ENCODE results near the gene TOR2A.

TOR2A gene

DNA sequence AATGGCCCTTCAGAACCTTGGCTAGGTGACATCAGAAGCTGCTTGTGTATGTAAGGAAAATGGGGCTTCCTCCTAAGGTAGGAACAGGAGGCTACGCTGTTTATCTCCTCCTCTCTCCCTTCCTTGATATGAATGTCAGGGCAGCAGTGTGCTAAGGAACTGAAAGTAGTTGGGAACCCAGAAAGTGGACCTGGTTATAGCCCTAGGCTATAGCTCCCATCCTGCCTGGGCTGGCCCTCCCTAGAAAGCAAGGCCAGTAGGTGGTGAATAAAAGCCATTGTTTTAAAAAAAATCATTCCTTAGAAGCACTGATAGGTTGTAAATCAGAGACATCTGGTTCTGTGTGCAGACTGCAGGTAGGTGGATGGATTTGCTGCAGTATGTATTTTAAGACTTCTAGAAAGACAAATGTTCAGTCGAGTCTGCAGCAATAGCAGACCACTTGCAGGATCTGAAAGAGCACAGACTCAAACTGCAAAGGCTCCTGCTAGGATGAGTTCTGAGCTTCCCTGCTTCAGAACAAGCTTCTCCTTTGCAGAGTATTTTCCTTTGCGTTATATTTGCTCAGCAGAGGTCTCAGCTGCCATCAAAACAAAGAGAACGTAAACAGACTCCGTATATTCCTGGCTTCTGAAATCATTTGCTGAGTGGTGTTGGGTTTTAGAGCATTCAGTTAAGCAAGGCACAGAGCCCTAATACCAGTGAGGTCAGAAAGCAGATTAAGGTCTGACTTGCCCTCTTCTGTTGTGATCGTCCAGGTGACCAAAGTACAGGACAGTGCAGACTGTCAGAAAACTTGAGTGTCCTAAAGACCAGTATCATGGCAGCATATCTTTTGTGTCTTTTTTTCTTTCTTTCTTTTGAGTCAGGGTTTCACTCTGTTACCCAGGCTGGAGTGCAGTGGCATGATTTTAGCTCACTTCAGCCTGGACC, 48.4 kb downstream of the TOR2A start:
- H3K36me3 Mint-ChIP-seq: no peaks in the 10 kb centered on the region
- no peak overlapping the region for H3K27ac Mint-ChIP-seq
- H3K4me3 Mint-ChIP-seq: no peak overlapping the region
- no peaks in the 10 kb centered on the region for H3K9me3 Mint-ChIP-seq
- no peaks in the 10 kb centered on the region for H3K27me3 Mint-ChIP-seq
- no peaks in the 10 kb centered on the region for H3K4me1 Mint-ChIP-seq

DNA sequence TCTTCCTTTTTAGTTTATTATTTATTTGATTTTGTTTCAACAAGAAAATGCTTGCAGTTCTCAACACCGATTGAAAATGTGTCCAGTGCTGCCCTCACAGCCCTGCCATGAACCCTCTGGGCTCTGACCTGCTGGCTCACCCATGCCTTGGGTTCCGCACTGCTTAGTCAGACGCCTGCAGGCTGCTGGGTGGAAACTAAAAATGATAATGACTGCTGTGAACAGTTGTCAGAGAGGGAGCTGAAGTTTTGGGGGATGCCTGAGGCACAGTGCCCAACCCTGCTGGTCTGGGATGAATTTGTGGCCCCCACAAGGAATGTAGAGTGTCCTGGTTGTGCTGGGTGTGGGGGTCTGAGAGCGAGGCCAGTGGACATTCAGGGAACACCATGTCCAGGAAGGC, 50.5 kb downstream of the TOR2A start:
- Mint-ChIP-seq H3K9me3 (no peaks in the 10 kb centered on the region), H3K36me3 (no peaks in the 10 kb centered on the region), H3K27me3 (no peaks in the 10 kb centered on the region), H3K4me3 (no peak overlapping the region), H3K27ac (no peak overlapping the region), H3K4me1 (no peaks in the 10 kb centered on the region)

GRCh38 chr9:127683723-127684122, 51.4 kb downstream of the TOR2A start:
- no peaks in the 10 kb centered on the region for H3K9me3 Mint-ChIP-seq
- H3K27ac Mint-ChIP-seq: no peak overlapping the region
- no peaks in the 10 kb centered on the region for H3K4me1 Mint-ChIP-seq

GRCh38 chr9:127682351-127683136, 52.5 kb downstream of the TOR2A start:
- Mint-ChIP-seq H3K4me3 (no peak overlapping the region), H3K27ac (no peak overlapping the region), H3K36me3 (no peaks in the 10 kb centered on the region), H3K9me3 (no peaks in the 10 kb centered on the region), H3K27me3 (no peaks in the 10 kb centered on the region), H3K4me1 (no peaks in the 10 kb centered on the region)

More at GRCh38 chr9:127683723-127684122, 51.4 kb downstream of the TOR2A start:
- Mint-ChIP-seq H3K4me3 (no peak overlapping the region), H3K27me3 (no peaks in the 10 kb centered on the region), H3K36me3 (no peaks in the 10 kb centered on the region)
